ENCODE results near the gene SCARB2.
A peak's percentile ranks its signal among the peaks of the same experiment; 100 is the strongest.

The SCARB2 gene

GRCh38 chr4:76200771-76201231, 12.8 kb downstream of the SCARB2 start:
- DNase-seq = no peak
- H3K9me3 ChIP-seq = no peaks in the 10 kb centered on the region
- peaks cover 46% of the 10 kb centered on the region for H3K4me1 ChIP-seq
- H3K27me3 ChIP-seq = no peaks in the 10 kb centered on the region
- H3K4me3 ChIP-seq (ENCODE audit: low read depth, low read length) = no peak overlapping the region
- TF ChIP-seq CTCF (IDR thresholded peaks at IDR 0.05; ENCODE audit: low read depth, low read length) = no peak
- H3K36me3 ChIP-seq = peaks cover 19% of the 10 kb centered on the region

DNA sequence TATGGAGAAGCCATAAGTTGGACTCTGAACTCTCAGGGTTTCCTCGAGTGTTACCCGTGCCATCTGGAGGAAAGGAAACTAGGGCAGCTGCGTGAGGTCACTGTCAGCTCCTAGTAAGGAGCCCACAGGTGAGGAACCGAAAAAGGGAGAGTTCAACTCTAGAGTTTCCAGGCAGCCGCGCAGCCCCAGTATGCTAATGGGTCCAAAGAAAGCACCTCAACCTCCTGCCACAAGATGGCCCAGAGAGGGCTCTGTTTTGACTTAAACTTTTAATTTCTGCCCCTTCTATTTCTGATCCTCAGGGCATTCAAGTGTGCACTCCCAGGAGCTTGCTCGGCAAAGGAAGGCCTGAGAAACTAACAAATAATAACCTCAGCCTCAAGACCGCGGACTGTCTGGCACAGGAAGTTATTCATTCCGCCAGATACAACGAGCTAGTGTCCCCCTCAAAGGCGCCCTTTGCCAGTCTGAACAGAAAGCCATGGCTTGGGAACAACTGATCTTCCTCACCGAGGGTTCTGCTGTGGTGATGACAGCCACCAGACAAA, 13.9 kb downstream of the SCARB2 start:
- 0 out of 2 replicates have a peak overlapping the region, but pooled peaks have one; percentile 7 for H3K4me3 ChIP-seq (ENCODE audit: low read depth, low read length)
- peak; percentile 36 for DNase-seq
- H3K9me3 ChIP-seq = no peaks in the 10 kb centered on the region
- peak; percentile 26; the same call in 1 of the 2 replicates for TF ChIP-seq CTCF (IDR thresholded peaks at IDR 0.05; ENCODE audit: low read depth, low read length)
- H3K27me3 ChIP-seq = no peaks in the 10 kb centered on the region
- peaks cover 24% of the 10 kb centered on the region for H3K36me3 ChIP-seq
- peaks cover 41% of the 10 kb centered on the region for H3K4me1 ChIP-seq

DNA sequence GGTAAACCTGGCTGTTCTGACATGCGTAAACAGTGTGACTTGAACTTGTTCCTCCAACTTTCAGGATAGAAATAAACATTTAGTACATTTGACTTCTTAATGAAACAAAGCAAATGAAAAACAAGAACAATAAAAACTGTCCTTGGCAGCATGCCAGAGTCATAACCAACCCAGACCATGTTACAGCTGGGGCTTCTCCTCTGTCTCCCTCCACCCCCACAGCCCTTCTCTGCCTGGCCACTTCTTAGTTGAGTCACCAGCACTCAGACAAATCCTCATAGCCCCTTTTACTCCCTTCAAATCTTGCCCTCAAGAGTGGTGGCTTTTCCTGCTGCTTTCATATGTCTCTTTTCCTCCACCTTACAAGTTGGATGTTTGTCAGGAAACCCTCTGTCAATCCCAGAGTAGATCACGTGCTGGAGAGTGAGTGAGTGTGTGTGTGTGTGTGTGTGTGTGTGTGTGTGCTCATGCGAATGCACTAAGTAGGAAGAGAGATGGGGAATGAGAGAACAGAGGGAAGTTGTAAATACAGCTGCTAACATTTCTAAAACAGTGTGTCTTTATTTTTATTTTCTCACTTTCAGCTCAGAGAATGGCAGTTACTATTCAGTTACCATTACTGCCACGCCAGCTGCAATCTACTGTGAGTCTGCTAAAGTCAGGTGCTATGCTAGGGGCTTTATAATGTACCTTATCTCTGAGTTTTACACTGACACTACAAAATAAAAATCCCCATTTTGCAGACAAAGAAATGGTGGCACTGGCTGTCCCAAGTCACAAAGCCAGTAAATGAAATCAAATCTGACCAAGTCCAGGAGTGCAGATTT, 15.0 kb downstream of the SCARB2 start:
- no peak for TF ChIP-seq CTCF (IDR thresholded peaks at IDR 0.05; ENCODE audit: low read depth, low read length)
- Histone ChIP-seq H3K4me1 (peaks cover 35% of the 10 kb centered on the region), H3K4me3 (ENCODE audit: low read depth, low read length) (peak overlapping the region; percentile 37)

GRCh38 chr4:76197971-76198410, 15.6 kb downstream of the SCARB2 start:
- Histone ChIP-seq H3K4me1 (peaks cover 35% of the 10 kb centered on the region), H3K27me3 (no peaks in the 10 kb centered on the region), H3K9me3 (no peaks in the 10 kb centered on the region), H3K36me3 (peaks cover 42% of the 10 kb centered on the region), H3K4me3 (ENCODE audit: low read depth, low read length) (peak overlapping the region; percentile 37)
- TF ChIP-seq CTCF (IDR thresholded peaks at IDR 0.05; ENCODE audit: low read depth, low read length) = no peak
- DNase-seq = peak; percentile 71

More for the DNA sequence above, 15.0 kb downstream of the SCARB2 start:
- peaks cover 35% of the 10 kb centered on the region for H3K36me3 ChIP-seq
- DNase-seq = peak; percentile 79
- no peaks in the 10 kb centered on the region for H3K9me3 ChIP-seq
- H3K27me3 ChIP-seq = no peaks in the 10 kb centered on the region

DNA sequence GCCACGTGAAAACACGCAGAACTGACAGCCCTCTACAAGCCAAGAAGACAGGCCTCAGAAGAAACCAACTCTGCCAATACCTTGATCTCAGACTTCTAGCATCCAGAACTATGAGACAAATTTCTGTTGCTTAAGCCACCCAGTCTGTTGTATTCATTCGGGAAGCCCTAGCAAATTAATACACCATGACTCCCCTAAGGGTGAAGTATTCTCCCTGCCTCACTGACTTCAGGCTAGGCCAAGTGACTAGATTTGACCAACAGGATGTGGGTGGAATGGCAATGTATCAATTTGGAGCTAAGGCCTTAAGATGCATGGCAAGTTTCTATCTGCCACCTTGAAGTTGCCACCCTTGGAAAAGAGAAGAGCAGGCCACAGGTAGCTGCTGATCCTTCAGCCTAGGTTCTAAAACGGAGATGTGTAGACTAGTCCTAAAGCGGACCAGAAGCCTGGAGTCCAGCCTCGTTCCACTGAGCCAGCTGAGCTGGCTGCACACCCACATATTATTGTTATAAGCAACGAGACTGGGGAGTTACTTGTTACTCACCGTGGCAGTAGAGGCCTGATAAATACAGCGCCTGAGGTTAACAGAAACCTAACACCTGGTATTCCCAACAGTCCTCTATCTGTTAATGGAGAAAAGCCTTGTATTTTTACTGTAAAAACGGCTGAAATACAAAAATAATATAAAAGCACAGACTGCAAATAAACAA, 16.4 kb downstream of the SCARB2 start:
- no peak for DNase-seq
- Histone ChIP-seq H3K9me3 (no peaks in the 10 kb centered on the region), H3K4me1 (peaks cover 35% of the 10 kb centered on the region), H3K4me3 (ENCODE audit: low read depth, low read length) (peak overlapping the region; percentile 37; the same call in 1 of the 2 replicates), H3K36me3 (peaks cover 50% of the 10 kb centered on the region), H3K27me3 (no peaks in the 10 kb centered on the region)
- TF ChIP-seq CTCF (IDR thresholded peaks at IDR 0.05; ENCODE audit: low read depth, low read length) = no peak
